ENCODE results near the gene NUP210. TPM values are rescaled to one million over a fixed set of nuclear protein-coding genes. Genes with fewer than 3 reads are reported as not detected.

NUP210 gene
- polyA plus RNA-seq, 1 experiment = 0.32 TPM

- Histone ChIP-seq H3K27me3 (ENCODE audit: control insufficient read depth, insufficient read depth, low read length) (no peaks in the 10 kb centered on the region), H3K36me3 (ENCODE audit: control insufficient read depth, insufficient read depth, low read length) (no peaks in the 10 kb centered on the region), H3K4me3 (ENCODE audit: low read depth, low read length) (no peak overlapping the region)
- ChIA-PET POLR2A (no interaction called here), CTCF (interaction anchor here (1.1 to 1.6 kb wide), 2 partner anchors 9 to 19 kb away, joined by 3 to 4 read pairs; no protein-coding TSS in a partner anchor)
- DNase-seq (ENCODE audit: low read depth) = no peak
- TF ChIP-seq CTCF (IDR thresholded peaks at IDR 0.05; ENCODE audit: insufficient read depth, low read depth, low read length) = no peak
These were observed 113.1 kb downstream of the NUP210 start for GRCh38 chr3:13307041-13307440.

- ChIA-PET POLR2A (no interaction called here), CTCF (no interaction called here)
- H3K4me3 ChIP-seq (ENCODE audit: low read depth, low read length) = no peak overlapping the region
- H3K36me3 ChIP-seq (ENCODE audit: control insufficient read depth, insufficient read depth, low read length) = no peaks in the 10 kb centered on the region
- DNase-seq (ENCODE audit: low read depth) = no peak
- H3K27me3 ChIP-seq (ENCODE audit: control insufficient read depth, insufficient read depth, low read length) = no peaks in the 10 kb centered on the region
- no peak for TF ChIP-seq CTCF (IDR thresholded peaks at IDR 0.05; ENCODE audit: insufficient read depth, low read depth, low read length)
These were observed 114.5 kb downstream of the NUP210 start for GRCh38 chr3:13305623-13306022.

GRCh38 chr3:13303410-13303809 lies 116.7 kb downstream of the NUP210 start:
- no peaks in the 10 kb centered on the region for H3K36me3 ChIP-seq (ENCODE audit: control insufficient read depth, insufficient read depth, low read length)
- CTCF ChIA-PET = interaction anchor here (0.7 to 1.5 kb wide), 2 partner anchors 21 to 149 kb away, joined by 3 read pairs; no protein-coding TSS in a partner anchor
- H3K27me3 ChIP-seq (ENCODE audit: control insufficient read depth, insufficient read depth, low read length) = no peaks in the 10 kb centered on the region
- DNase-seq (ENCODE audit: low read depth) = no peak
- POLR2A ChIA-PET = no interaction called here
- H3K4me3 ChIP-seq (ENCODE audit: low read depth, low read length) = no peak overlapping the region
- TF ChIP-seq CTCF (IDR thresholded peaks at IDR 0.05; ENCODE audit: insufficient read depth, low read depth, low read length) = no peak

GRCh38 chr3:13301286-13301987 lies 118.7 kb downstream of the NUP210 start:
- H3K4me3 ChIP-seq (ENCODE audit: low read depth, low read length) = no peak overlapping the region
- TF ChIP-seq CTCF (IDR thresholded peaks at IDR 0.05; ENCODE audit: insufficient read depth, low read depth, low read length) = no peak
- POLR2A ChIA-PET = no interaction called here
- H3K36me3 ChIP-seq (ENCODE audit: control insufficient read depth, insufficient read depth, low read length) = no peaks in the 10 kb centered on the region
- CTCF ChIA-PET = interaction anchor here (1.2 kb wide), 1 partner anchor 151 kb away, joined by 6 read pairs; no protein-coding TSS in a partner anchor
- H3K27me3 ChIP-seq (ENCODE audit: control insufficient read depth, insufficient read depth, low read length) = no peaks in the 10 kb centered on the region
- no peak for DNase-seq (ENCODE audit: low read depth)

GRCh38 chr3:13300546-13301285 lies 119.4 kb downstream of the NUP210 start:
- no peak for DNase-seq (ENCODE audit: low read depth)
- no peaks in the 10 kb centered on the region for H3K27me3 ChIP-seq (ENCODE audit: control insufficient read depth, insufficient read depth, low read length)
- ChIA-PET POLR2A (no interaction called here), CTCF (no interaction called here)
- TF ChIP-seq CTCF (IDR thresholded peaks at IDR 0.05; ENCODE audit: insufficient read depth, low read depth, low read length) = no peak
- no peak overlapping the region for H3K4me3 ChIP-seq (ENCODE audit: low read depth, low read length)
- no peaks in the 10 kb centered on the region for H3K36me3 ChIP-seq (ENCODE audit: control insufficient read depth, insufficient read depth, low read length)
